ENCODE results near the gene AOAH. TPM values are rescaled to one million over a fixed set of nuclear protein-coding genes. Genes with fewer than 3 reads are reported as not detected.

AOAH gene
- total RNA-seq, 1 donor from 2014 or later = 0.92 TPM

DNA sequence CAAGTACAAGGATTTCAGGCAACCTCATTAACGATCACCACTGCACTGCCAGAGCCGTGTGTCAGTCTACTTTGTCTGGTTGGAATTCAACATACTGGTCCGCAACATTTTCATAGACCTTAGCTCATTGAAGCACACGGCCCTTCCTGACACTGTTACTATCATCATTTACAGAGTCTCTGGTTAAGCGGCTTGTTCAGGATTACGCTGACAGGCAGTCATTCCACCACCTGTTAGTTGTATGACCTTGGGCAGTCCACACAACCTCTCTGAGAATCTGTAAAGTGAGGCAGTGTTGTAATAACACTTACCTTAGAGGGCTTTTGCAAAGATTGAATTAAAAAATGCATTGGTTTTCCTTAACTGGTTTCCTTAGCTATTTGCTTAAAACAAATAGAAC lies 112.6 kb downstream of the AOAH start:
- Mint-ChIP-seq H3K4me3 (no peak overlapping the region), H3K36me3 (no peaks in the 10 kb centered on the region), H3K27me3 (peaks cover 7% of the 10 kb centered on the region), H3K27ac (no peak overlapping the region), H3K9me3 (no peaks in the 10 kb centered on the region), H3K4me1 (ENCODE audit: unreplicated experiment) (peaks cover 46% of the 10 kb centered on the region)
- no peak for TF ChIP-seq CTCF (conservative IDR thresholded peaks at IDR 0.05)
- no peak for DNase-seq (ENCODE audit: extremely low spot score, unreplicated experiment)

DNA sequence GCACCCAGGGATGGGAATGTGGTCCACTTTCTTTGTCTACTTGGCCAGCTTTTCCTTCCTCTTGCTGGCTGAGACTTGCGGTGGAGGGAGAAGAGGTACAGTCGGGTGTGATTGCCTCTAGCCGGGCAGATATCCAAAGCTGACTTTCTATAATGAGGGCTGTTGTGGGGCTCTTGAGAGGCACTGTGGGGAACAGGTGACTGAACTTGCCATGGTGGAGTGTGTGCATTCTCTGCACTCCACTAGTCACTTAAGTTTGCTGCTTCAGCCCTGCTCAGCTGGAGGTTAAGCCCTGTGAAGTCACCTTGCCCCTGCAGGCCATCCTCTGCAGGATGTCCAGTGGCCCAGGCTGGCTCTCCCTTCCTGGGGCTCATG lies 116.6 kb downstream of the AOAH start:
- H3K4me3 Mint-ChIP-seq = no peak overlapping the region
- H3K36me3 Mint-ChIP-seq = no peaks in the 10 kb centered on the region
- peaks cover 40% of the 10 kb centered on the region for H3K4me1 Mint-ChIP-seq (ENCODE audit: unreplicated experiment)
- H3K27ac Mint-ChIP-seq = no peak overlapping the region
- no peaks in the 10 kb centered on the region for H3K9me3 Mint-ChIP-seq
- no peak for DNase-seq (ENCODE audit: extremely low spot score, unreplicated experiment)
- no peak for TF ChIP-seq CTCF (conservative IDR thresholded peaks at IDR 0.05)
- H3K27me3 Mint-ChIP-seq = no peaks in the 10 kb centered on the region

GRCh38 chr7:36606976-36607720 lies 117.1 kb downstream of the AOAH start:
- Mint-ChIP-seq H3K27me3 (no peaks in the 10 kb centered on the region), H3K4me1 (ENCODE audit: unreplicated experiment) (peaks cover 43% of the 10 kb centered on the region), H3K4me3 (no peak overlapping the region), H3K27ac (peak overlapping the region; percentile 3), H3K9me3 (no peaks in the 10 kb centered on the region), H3K36me3 (no peaks in the 10 kb centered on the region)
- no peak for DNase-seq (ENCODE audit: extremely low spot score, unreplicated experiment)
- no peak for TF ChIP-seq CTCF (conservative IDR thresholded peaks at IDR 0.05)

DNA sequence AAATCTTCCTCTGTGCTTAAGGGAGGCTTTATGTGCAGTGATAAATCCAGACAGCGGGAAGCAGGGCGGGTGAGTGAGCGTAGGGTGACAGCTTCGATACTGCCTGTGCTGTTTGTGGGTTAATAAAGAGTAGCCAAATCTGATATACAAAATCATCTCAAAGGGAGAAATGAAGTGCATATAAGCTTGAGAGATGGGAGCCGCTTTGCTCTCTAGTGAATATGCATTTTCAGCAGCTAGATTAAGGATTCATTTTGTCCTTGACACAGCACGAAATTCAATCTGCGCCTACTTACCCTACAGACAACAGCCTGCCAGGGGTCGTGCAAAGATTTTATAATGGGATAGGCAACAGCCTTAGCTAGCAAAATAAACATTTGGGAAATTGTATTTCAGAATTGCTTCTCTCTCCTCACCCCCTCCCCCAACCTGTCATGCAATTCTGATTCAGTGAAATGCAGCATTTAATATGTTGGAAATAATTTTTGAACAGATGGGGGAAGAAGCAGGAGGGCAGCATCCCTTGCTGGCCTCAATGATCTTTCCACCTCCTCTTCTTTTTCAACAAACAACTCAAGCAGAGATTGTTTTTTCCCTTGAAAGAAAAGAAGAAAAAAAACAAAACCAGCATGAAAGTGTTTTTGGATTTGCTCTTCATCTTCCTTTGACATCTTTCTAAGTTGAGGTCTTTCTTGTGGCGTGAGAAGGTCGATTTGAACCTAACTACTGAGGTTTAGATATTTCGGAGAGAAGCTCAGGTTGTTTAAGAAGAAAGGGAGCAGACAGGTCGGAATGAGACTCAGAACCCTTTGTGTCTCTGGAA lies 117.9 kb downstream of the AOAH start:
- Mint-ChIP-seq H3K9me3 (no peaks in the 10 kb centered on the region), H3K27me3 (no peaks in the 10 kb centered on the region), H3K4me3 (no peak overlapping the region), H3K36me3 (no peaks in the 10 kb centered on the region), H3K4me1 (ENCODE audit: unreplicated experiment) (peaks cover 44% of the 10 kb centered on the region), H3K27ac (peak overlapping the region; percentile 3)
- no peak for DNase-seq (ENCODE audit: extremely low spot score, unreplicated experiment)
- no peak for TF ChIP-seq CTCF (conservative IDR thresholded peaks at IDR 0.05)

GRCh38 chr7:36605261-36606051 lies 118.8 kb downstream of the AOAH start:
- Mint-ChIP-seq H3K4me3 (peak overlapping the region; percentile 33), H3K9me3 (no peaks in the 10 kb centered on the region), H3K27ac (peak overlapping the region; percentile 84), H3K4me1 (ENCODE audit: unreplicated experiment) (peaks cover 52% of the 10 kb centered on the region), H3K27me3 (no peaks in the 10 kb centered on the region), H3K36me3 (no peaks in the 10 kb centered on the region)
- DNase-seq (ENCODE audit: extremely low spot score, unreplicated experiment) = no peak
- no peak for TF ChIP-seq CTCF (conservative IDR thresholded peaks at IDR 0.05)
